NB4 (cell line): ENCODE results near the gene ZSWIM8.

Experiments
- DNase-seq: peaks from one replicate; pipeline ENCODE4 v3.0.0; 2010; ENCODE audit warnings: low read depth
- H3K4me3 ChIP-seq: one replicate; pipeline ENCODE4 v1.5.1; 2011; ENCODE audit warnings: mild to moderate bottlenecking, low read depth, low read length, moderate library complexity
- CTCF ChIP-seq: IDR thresholded peaks from one replicate; pipeline ENCODE4 v1.5.1; 2012; ENCODE audit warnings: low read depth, low read length
- MAX ChIP-seq: IDR thresholded peaks from 2 replicates; pipeline ENCODE4 v1.6.1; 2011; ENCODE audit warnings: low read depth, low read length
- MYC ChIP-seq: IDR thresholded peaks from 2 replicates; pipeline ENCODE4 v1.6.1; 2011; ENCODE audit warnings: low read depth, low read length
- POLR2A ChIP-seq: IDR thresholded peaks from 2 replicates; pipeline ENCODE4 v1.6.1; 2011; ENCODE audit warnings: mild to moderate bottlenecking; ENCODE audit not compliant: insufficient read length; ENCODE audit errors: extremely low read depth

The ZSWIM8 gene

GRCh38 chr10:73761781-73762180, 23.6 kb upstream of the ZSWIM8 start:
- no peak for TF ChIP-seq CTCF
- no peak for TF ChIP-seq MYC
- TF ChIP-seq MAX, result no peak
- no peak for TF ChIP-seq POLR2A
- no peak for DNase-seq
- no peak overlapping the region for H3K4me3 ChIP-seq

- no peak overlapping the region for H3K4me3 ChIP-seq
- TF ChIP-seq POLR2A (no peak), MAX (no peak), MYC (no peak), CTCF (no peak)
- DNase-seq, result no peak
Measured at GRCh38 chr10:73762915-73763314, 22.5 kb upstream of the ZSWIM8 start.

- DNase-seq, result no peak
- no peak for TF ChIP-seq MAX
- H3K4me3 ChIP-seq, result no peak overlapping the region
Measured at GRCh38 chr10:73763343-73763742, 22.1 kb upstream of the ZSWIM8 start.

- TF ChIP-seq MAX (no peak), CTCF (no peak), MYC (no peak), POLR2A (no peak)
Measured at GRCh38 chr10:73765066-73765465, 20.3 kb upstream of the ZSWIM8 start.

GRCh38 chr10:73768881-73769280, 16.5 kb upstream of the ZSWIM8 start:
- TF ChIP-seq MAX, result no peak
- no peak for TF ChIP-seq MYC
- TF ChIP-seq POLR2A, result no peak
- TF ChIP-seq CTCF, result no peak
- DNase-seq, result no peak
- H3K4me3 ChIP-seq, result no peak overlapping the region

More at GRCh38 chr10:73765066-73765465, 20.3 kb upstream of the ZSWIM8 start:
- no peak overlapping the region for H3K4me3 ChIP-seq
- no peak for DNase-seq

GRCh38 chr10:73769396-73769795, 16.0 kb upstream of the ZSWIM8 start:
- TF ChIP-seq MAX, result no peak
- no peak overlapping the region for H3K4me3 ChIP-seq
- DNase-seq, result no peak

- DNase-seq, result peak; percentile 29
Measured at GRCh38 chr10:73771722-73772280, 13.6 kb upstream of the ZSWIM8 start.

More at GRCh38 chr10:73771722-73772280, 13.6 kb upstream of the ZSWIM8 start:
- TF ChIP-seq CTCF, result no peak
- TF ChIP-seq MAX, result peak; percentile 63
- peak overlapping the region; percentile 81 for H3K4me3 ChIP-seq
